ENCODE data around the gene TMEM205. TPM values are rescaled to one million over a fixed set of nuclear protein-coding genes. Genes with fewer than 3 reads are reported as not detected.
"Not testable (repeated sequence)": the region's sequence is repeated elsewhere in the genome, so short reads cannot be mapped to it uniquely, and the experiment has no call there.

TMEM205 gene
- total RNA-seq, 1 donor from 2014 or later, result 70.6 TPM

- FAIRE-seq (no peak), DNase-seq (ENCODE audit: low read depth) (no peak)
- peaks cover 32% of the 10 kb centered on the region for H3K36me3 ChIP-seq (ENCODE audit: control insufficient read depth, insufficient read depth, low read length)
- H3K4me3 ChIP-seq (ENCODE audit: low read depth, low read length), result peak overlapping the region; percentile 72
- no peaks in the 10 kb centered on the region for H3K27me3 ChIP-seq (ENCODE audit: control insufficient read depth, insufficient read depth, low read length)
- TF ChIP-seq, protein P1, sequence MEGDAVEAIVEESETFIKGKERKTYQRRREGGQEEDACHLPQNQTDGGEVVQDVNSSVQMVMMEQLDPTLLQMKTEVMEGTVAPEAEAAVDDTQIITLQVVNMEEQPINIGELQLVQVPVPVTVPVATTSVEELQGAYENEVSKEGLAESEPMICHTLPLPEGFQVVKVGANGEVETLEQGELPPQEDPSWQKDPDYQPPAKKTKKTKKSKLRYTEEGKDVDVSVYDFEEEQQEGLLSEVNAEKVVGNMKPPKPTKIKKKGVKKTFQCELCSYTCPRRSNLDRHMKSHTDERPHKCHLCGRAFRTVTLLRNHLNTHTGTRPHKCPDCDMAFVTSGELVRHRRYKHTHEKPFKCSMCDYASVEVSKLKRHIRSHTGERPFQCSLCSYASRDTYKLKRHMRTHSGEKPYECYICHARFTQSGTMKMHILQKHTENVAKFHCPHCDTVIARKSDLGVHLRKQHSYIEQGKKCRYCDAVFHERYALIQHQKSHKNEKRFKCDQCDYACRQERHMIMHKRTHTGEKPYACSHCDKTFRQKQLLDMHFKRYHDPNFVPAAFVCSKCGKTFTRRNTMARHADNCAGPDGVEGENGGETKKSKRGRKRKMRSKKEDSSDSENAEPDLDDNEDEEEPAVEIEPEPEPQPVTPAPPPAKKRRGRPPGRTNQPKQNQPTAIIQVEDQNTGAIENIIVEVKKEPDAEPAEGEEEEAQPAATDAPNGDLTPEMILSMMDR (IDR thresholded peaks at IDR 0.05; ENCODE audit: insufficient read depth, low read length, severe bottlenecking), result no peak
Observed at GRCh38 chr19:11338121-11338520, 7.9 kb downstream of the TMEM205 start.

DNA sequence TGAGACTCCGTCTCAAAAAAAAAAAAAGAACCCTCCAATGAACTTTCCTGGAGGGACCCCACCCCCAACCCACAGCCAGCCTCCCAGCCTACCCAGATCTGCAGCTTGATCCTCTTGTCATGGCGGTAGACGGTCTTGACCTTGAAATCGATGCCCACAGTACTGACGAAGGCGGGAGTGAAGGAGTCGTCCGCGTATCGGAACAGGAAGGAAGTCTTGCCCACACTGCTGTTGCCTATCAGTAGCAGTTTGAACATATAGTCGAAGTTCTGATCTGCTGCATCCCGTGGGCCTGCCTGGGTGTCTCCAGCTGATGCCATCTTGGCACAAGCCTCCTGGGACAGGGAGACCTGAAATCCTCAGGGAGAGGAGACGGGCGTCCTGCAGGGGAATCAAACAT is 9.0 kb downstream of the TMEM205 start:
- TF ChIP-seq, protein P1 (IDR thresholded peaks at IDR 0.05; ENCODE audit: insufficient read depth, low read length, severe bottlenecking), result no peak
- no peaks in the 10 kb centered on the region for H3K27me3 ChIP-seq (ENCODE audit: control insufficient read depth, insufficient read depth, low read length)
- FAIRE-seq (no peak), DNase-seq (ENCODE audit: low read depth) (no peak)
- no peak overlapping the region for H3K4me3 ChIP-seq (ENCODE audit: low read depth, low read length)
- peaks cover 36% of the 10 kb centered on the region for H3K36me3 ChIP-seq (ENCODE audit: control insufficient read depth, insufficient read depth, low read length)

DNA sequence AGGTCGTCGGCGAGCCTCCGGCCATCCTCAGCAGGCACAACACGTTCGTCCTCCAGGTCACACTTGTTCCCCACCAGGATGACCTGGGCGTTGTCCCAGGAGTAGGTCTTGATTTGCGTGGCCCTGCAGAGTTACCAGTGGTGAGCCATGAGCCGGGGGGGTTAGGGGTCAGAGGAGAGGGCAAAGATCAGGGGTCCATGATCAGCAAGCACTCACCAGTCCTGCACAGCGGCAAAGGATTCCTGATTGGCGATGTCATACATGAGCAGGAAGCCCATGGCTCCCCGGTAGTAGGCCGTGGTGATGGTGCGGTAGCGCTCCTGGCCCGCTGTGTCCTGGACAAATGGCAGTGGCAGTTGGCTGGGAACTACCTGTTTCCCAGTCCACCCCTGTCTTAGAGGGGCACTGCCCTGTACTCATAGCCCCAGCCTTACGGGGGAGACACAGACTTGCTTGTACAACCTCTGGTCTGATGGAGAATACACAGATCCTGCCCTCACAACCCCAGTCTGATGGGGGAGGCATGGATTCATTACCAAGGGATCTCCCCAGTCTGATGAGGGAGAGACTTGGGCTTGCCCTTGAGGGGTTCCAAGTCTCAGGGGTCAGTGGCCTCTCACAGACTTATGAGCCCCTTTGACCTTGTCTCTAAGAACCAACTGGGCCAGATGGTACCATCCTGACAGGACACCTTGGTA is 10.5 kb downstream of the TMEM205 start:
- TF ChIP-seq, protein P1 (IDR thresholded peaks at IDR 0.05; ENCODE audit: insufficient read depth, low read length, severe bottlenecking), result no peak
- H3K27me3 ChIP-seq (ENCODE audit: control insufficient read depth, insufficient read depth, low read length), result no peaks in the 10 kb centered on the region
- FAIRE-seq (peak; percentile 43), DNase-seq (ENCODE audit: low read depth) (no peak)
- no peak overlapping the region for H3K4me3 ChIP-seq (ENCODE audit: low read depth, low read length)
- peaks cover 35% of the 10 kb centered on the region for H3K36me3 ChIP-seq (ENCODE audit: control insufficient read depth, insufficient read depth, low read length)

- not testable (repeated sequence) for DNase-seq (ENCODE audit: low read depth); H3K27me3 ChIP-seq (ENCODE audit: control insufficient read depth, insufficient read depth, low read length); H3K4me3 ChIP-seq (ENCODE audit: low read depth, low read length); FAIRE-seq
- peaks cover 37% of the 10 kb centered on the region for H3K36me3 ChIP-seq (ENCODE audit: control insufficient read depth, insufficient read depth, low read length)
Observed at GRCh38 chr19:11333838-11334237, 12.2 kb downstream of the TMEM205 start.

GRCh38 chr19:11332822-11333221 is 13.2 kb downstream of the TMEM205 start:
- Histone ChIP-seq H3K27me3 (ENCODE audit: control insufficient read depth, insufficient read depth, low read length) (no peaks in the 10 kb centered on the region), H3K4me3 (ENCODE audit: low read depth, low read length) (no peak overlapping the region), H3K36me3 (ENCODE audit: control insufficient read depth, insufficient read depth, low read length) (peaks cover 37% of the 10 kb centered on the region)
- DNase-seq (ENCODE audit: low read depth), result no peak
- no peak for FAIRE-seq
- TF ChIP-seq, protein P1 (IDR thresholded peaks at IDR 0.05; ENCODE audit: insufficient read depth, low read length, severe bottlenecking), result no peak

DNA sequence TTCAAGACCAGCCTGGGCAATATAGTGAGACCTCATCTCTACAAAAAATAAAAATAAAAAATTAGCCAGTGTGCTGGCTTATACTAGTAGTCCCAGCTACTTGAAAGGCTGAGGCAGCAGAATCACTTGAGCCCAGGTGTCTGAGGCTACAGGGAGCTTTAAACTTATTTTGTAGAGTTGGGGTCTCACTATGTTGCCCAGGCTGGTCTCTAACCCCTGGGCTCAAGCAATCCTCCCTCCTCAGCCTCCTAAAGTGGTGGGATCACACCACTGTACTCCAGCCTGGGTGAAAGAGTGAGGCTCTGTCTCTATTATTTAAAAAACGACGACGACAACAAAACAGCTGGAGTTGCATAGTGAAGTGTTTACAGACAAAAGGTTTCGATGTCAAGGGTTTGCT is 14.6 kb downstream of the TMEM205 start:
- H3K36me3 ChIP-seq (ENCODE audit: control insufficient read depth, insufficient read depth, low read length), result peaks cover 32% of the 10 kb centered on the region

More for the DNA sequence above, 14.6 kb downstream of the TMEM205 start:
- no peak for DNase-seq (ENCODE audit: low read depth)
- no peak overlapping the region for H3K4me3 ChIP-seq (ENCODE audit: low read depth, low read length)
- H3K27me3 ChIP-seq (ENCODE audit: control insufficient read depth, insufficient read depth, low read length), result no peaks in the 10 kb centered on the region
- TF ChIP-seq, protein P1 (IDR thresholded peaks at IDR 0.05; ENCODE audit: insufficient read depth, low read length, severe bottlenecking), result no peak
- no peak for FAIRE-seq
